ENCODE data around the gene LRCOL1.

LRCOL1 gene

GRCh38 chr12:132610051-132610759 lies at the start of gene LRCOL1:
Gene LRCOL1, minus strand, starts transcription at chr12:132610582. Its CDS starts 4,331 bp downstream, at chr12:132606251.
- peak; percentile 20 for DNase-seq

GRCh38 chr12:132660052-132660451 lies 49.7 kb upstream of the LRCOL1 start:
- DNase-seq: peak; percentile 19

- no peak for DNase-seq
Measured at GRCh38 chr12:132659146-132659545, 48.8 kb upstream of the LRCOL1 start.

GRCh38 chr12:132658149-132658894 lies 47.9 kb upstream of the LRCOL1 start:
- DNase-seq: no peak

GRCh38 chr12:132657004-132657727 lies 46.8 kb upstream of the LRCOL1 start:
- DNase-seq: no peak

GRCh38 chr12:132653567-132654290 lies 43.3 kb upstream of the LRCOL1 start:
- DNase-seq: no peak

GRCh38 chr12:132651444-132652100 lies 41.2 kb upstream of the LRCOL1 start:
- no peak for DNase-seq

GRCh38 chr12:132649226-132649945 lies 39.0 kb upstream of the LRCOL1 start:
- DNase-seq: no peak

- DNase-seq: no peak
Measured at GRCh38 chr12:132648616-132649225, 38.3 kb upstream of the LRCOL1 start.

- DNase-seq: no peak
Measured at GRCh38 chr12:132647858-132648257, 37.5 kb upstream of the LRCOL1 start.

- no peak for DNase-seq
Measured at GRCh38 chr12:132646850-132647249, 36.5 kb upstream of the LRCOL1 start.

GRCh38 chr12:132642846-132643835 lies 32.8 kb upstream of the LRCOL1 start:
- no peak for DNase-seq

- no peak for DNase-seq
Measured at GRCh38 chr12:132641811-132642650, 31.6 kb upstream of the LRCOL1 start.

GRCh38 chr12:132640936-132641335 lies 30.6 kb upstream of the LRCOL1 start:
- no peak for DNase-seq

GRCh38 chr12:132639956-132640520 lies 29.7 kb upstream of the LRCOL1 start:
- no peak for DNase-seq

- DNase-seq: no peak
Measured at GRCh38 chr12:132638541-132639408, 28.4 kb upstream of the LRCOL1 start.

GRCh38 chr12:132637811-132638210 lies 27.4 kb upstream of the LRCOL1 start:
- DNase-seq: no peak

Data from CD4-positive, alpha-beta T cell treated with Interleukin-17A for 4 hours (primary cell).